Measurements from ENCODE around the gene ADH6. TPM values are rescaled to one million over a fixed set of nuclear protein-coding genes. Genes with fewer than 3 reads are reported as not detected.
"Not testable (repeated sequence)": the region's sequence is repeated elsewhere in the genome, so short reads cannot be mapped to it uniquely, and the experiment has no call there.

Gene ADH6
- not detected in 2 replicates for polyA plus RNA-seq (2014; cell fraction: cytosol; rRNA removed)
- not detected in 2 replicates for polyA plus RNA-seq (2014; cell fraction: nucleus; rRNA removed)

GRCh38 chr4:99219072-99219471, at the start of gene ADH6:
Gene ADH6, minus strand, starts transcription at chr4:99219246. Its CDS starts 94 bp downstream, at chr4:99219152.
- DNase-seq (ENCODE audit: low spot score): no peak

- no peak for DNase-seq (ENCODE audit: low spot score)
Observed at GRCh38 chr4:99264927-99265326, 45.9 kb upstream of the ADH6 start.

GRCh38 chr4:99252746-99253145, 33.7 kb upstream of the ADH6 start:
- no peak for DNase-seq (ENCODE audit: low spot score)

- DNase-seq (ENCODE audit: low spot score): no peak
Observed at GRCh38 chr4:99248714-99249113, 29.7 kb upstream of the ADH6 start.

- DNase-seq (ENCODE audit: low spot score): no peak
Observed at GRCh38 chr4:99235955-99236354, 16.9 kb upstream of the ADH6 start.

GRCh38 chr4:99234331-99235010, 15.4 kb upstream of the ADH6 start:
- no peak for DNase-seq (ENCODE audit: low spot score)

GRCh38 chr4:99233397-99233796, 14.4 kb upstream of the ADH6 start:
- DNase-seq (ENCODE audit: low spot score): not testable (repeated sequence)

GRCh38 chr4:99228706-99229105, 9.7 kb upstream of the ADH6 start:
- DNase-seq (ENCODE audit: low spot score): not testable (repeated sequence)

- not testable (repeated sequence) for DNase-seq (ENCODE audit: low spot score)
Observed at GRCh38 chr4:99227646-99228045, 8.6 kb upstream of the ADH6 start.

GRCh38 chr4:99221980-99222379, 2.9 kb upstream of the ADH6 start:
- no peak for DNase-seq (ENCODE audit: low spot score)

- DNase-seq (ENCODE audit: low spot score): no peak
Observed at GRCh38 chr4:99219479-99219878, 433 bp upstream of the ADH6 start.

GRCh38 chr4:99215521-99215920, 3.5 kb downstream of the ADH6 start:
- DNase-seq (ENCODE audit: low spot score): no peak

- DNase-seq (ENCODE audit: low spot score): no peak
Observed at GRCh38 chr4:99210789-99211188, 8.3 kb downstream of the ADH6 start.

- no peak for DNase-seq (ENCODE audit: low spot score)
Observed at GRCh38 chr4:99209671-99210070, 9.4 kb downstream of the ADH6 start.

GRCh38 chr4:99208719-99209075, 10.3 kb downstream of the ADH6 start:
- DNase-seq (ENCODE audit: low spot score): no peak

GRCh38 chr4:99207911-99208718, 10.9 kb downstream of the ADH6 start:
- no peak for DNase-seq (ENCODE audit: low spot score)

GRCh38 chr4:99207069-99207743, 11.8 kb downstream of the ADH6 start:
- no peak for DNase-seq (ENCODE audit: low spot score)

- DNase-seq (ENCODE audit: low spot score): peak; percentile 23
Observed at GRCh38 chr4:99205153-99205979, 13.7 kb downstream of the ADH6 start.

GRCh38 chr4:99202536-99202935, 16.5 kb downstream of the ADH6 start:
- no peak for DNase-seq (ENCODE audit: low spot score)

GRCh38 chr4:99202094-99202493, 17.0 kb downstream of the ADH6 start:
- DNase-seq (ENCODE audit: low spot score): no peak

GRCh38 chr4:99201690-99202089, 17.4 kb downstream of the ADH6 start:
- DNase-seq (ENCODE audit: low spot score): no peak
